ENCODE results near the gene PIGU. TPM values are rescaled to one million over a fixed set of nuclear protein-coding genes. Genes with fewer than 3 reads are reported as not detected.

The PIGU gene
- total RNA-seq, 4 donors from 2014 or later: 20.6 to 31.5 (median 27.7) TPM

DNA sequence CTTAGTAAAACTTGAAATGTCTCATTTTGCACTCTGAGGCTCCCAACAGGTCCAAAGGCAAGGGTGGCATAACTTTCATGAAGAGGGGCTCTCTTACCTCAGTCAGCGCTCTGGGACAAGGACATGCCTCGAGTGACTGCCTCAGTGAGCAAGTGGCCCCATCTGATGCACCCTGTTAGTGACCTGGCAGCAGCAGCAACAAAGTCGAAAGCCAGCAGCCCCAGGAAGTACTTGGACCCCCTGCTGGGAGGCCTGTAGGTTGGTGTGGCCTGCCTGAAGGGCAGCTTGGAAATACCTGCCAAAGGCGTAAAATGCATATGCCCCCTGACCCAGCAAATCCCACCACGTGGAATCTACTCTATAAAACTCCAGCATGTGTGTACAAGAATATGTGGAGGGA is 105.1 kb downstream of the PIGU start:
- no peak for DNase-seq (ENCODE audit: low spot score in 2 of 2)
- Histone ChIP-seq H3K27me3 (no peaks in the 10 kb centered on the region), H3K36me3 (peaks cover 0 to 71% (median 4%) of the 10 kb centered on the region in 3 donors), H3K27ac (no peak overlapping the region), H3K4me1 (no peaks in the 10 kb centered on the region), H3K9me3 (no peaks in the 10 kb centered on the region), H3K4me3 (no peak overlapping the region)
- WGBS, 2 donors: 78 to 87% methylated on average over 4 to 5 of the region's 5 CpGs
- TF ChIP-seq EP300 (IDR thresholded peaks at IDR 0.05) (no peak), POLR2A (IDR thresholded peaks at IDR 0.05) (no peak)
- TF ChIP-seq, protein P1, sequence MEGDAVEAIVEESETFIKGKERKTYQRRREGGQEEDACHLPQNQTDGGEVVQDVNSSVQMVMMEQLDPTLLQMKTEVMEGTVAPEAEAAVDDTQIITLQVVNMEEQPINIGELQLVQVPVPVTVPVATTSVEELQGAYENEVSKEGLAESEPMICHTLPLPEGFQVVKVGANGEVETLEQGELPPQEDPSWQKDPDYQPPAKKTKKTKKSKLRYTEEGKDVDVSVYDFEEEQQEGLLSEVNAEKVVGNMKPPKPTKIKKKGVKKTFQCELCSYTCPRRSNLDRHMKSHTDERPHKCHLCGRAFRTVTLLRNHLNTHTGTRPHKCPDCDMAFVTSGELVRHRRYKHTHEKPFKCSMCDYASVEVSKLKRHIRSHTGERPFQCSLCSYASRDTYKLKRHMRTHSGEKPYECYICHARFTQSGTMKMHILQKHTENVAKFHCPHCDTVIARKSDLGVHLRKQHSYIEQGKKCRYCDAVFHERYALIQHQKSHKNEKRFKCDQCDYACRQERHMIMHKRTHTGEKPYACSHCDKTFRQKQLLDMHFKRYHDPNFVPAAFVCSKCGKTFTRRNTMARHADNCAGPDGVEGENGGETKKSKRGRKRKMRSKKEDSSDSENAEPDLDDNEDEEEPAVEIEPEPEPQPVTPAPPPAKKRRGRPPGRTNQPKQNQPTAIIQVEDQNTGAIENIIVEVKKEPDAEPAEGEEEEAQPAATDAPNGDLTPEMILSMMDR (IDR thresholded peaks at IDR 0.05): no peak

DNA sequence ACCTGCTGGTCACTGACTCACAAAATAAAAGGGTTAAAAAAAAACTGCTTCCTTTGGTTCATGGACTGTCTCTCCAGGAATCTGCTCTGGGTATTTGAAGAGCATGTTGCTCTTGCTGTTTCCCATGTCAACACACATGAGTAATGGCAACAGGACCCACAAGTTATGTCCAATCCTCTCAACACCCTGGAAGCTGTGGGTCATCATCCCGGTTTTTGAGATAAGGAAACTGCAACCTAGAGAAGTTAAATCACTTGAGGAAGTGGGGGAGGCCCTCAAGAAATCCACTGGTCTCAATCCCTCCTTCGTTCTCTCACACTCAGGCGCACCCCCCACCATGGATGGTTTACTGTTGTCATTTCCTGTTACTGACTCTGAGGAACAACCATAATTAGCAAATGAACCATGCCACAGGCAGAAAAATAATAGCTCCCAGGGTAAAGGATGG is 106.0 kb downstream of the PIGU start:
- no peaks in the 10 kb centered on the region for H3K9me3 ChIP-seq
- no peaks in the 10 kb centered on the region for H3K4me1 ChIP-seq
- no peaks in the 10 kb centered on the region for H3K27me3 ChIP-seq
- H3K27ac ChIP-seq: no peak overlapping the region
- 60 to 66% methylated on average over 3 of the region's 3 CpGs for WGBS, 2 donors
- TF ChIP-seq, protein P1 (IDR thresholded peaks at IDR 0.05): no peak
- TF ChIP-seq POLR2A (IDR thresholded peaks at IDR 0.05) (no peak), EP300 (IDR thresholded peaks at IDR 0.05) (no peak)
- DNase-seq (ENCODE audit: low spot score in 2 of 2): no peak
- H3K36me3 ChIP-seq: peaks cover 0 to 77% (median 4%) of the 10 kb centered on the region in 3 donors
- H3K4me3 ChIP-seq: no peak overlapping the region

DNA sequence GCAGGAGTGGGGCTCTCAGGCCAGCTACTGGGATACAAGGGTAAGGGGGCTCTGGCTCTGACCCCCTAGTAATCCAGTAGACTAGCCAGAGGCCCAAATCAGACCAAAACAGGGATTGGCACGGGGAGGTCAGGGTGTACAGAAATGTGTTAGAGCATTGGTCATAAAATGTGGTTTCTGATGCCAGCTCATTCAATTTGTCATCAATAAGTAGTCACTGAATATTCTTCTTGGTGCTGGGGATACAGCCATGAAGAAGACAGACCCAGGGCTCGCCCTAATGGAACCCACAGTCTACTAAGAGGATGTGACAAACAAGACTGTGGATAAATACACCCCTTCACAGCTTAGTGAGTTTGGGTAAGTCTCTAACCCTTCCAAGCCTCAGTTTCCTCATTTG is 107.3 kb downstream of the PIGU start:
- no peaks in the 10 kb centered on the region for H3K9me3 ChIP-seq
- WGBS, 2 donors: 73 to 79% methylated on average over 2 of the region's 2 CpGs
- peaks cover 0 to 73% (median 4%) of the 10 kb centered on the region in 3 donors for H3K36me3 ChIP-seq
- H3K4me1 ChIP-seq: no peaks in the 10 kb centered on the region
- no peak overlapping the region for H3K4me3 ChIP-seq
- TF ChIP-seq EP300 (IDR thresholded peaks at IDR 0.05) (no peak), POLR2A (IDR thresholded peaks at IDR 0.05) (no peak)
- H3K27me3 ChIP-seq: no peaks in the 10 kb centered on the region
- no peak overlapping the region for H3K27ac ChIP-seq
- DNase-seq (ENCODE audit: low spot score in 2 of 2): no peak

DNA sequence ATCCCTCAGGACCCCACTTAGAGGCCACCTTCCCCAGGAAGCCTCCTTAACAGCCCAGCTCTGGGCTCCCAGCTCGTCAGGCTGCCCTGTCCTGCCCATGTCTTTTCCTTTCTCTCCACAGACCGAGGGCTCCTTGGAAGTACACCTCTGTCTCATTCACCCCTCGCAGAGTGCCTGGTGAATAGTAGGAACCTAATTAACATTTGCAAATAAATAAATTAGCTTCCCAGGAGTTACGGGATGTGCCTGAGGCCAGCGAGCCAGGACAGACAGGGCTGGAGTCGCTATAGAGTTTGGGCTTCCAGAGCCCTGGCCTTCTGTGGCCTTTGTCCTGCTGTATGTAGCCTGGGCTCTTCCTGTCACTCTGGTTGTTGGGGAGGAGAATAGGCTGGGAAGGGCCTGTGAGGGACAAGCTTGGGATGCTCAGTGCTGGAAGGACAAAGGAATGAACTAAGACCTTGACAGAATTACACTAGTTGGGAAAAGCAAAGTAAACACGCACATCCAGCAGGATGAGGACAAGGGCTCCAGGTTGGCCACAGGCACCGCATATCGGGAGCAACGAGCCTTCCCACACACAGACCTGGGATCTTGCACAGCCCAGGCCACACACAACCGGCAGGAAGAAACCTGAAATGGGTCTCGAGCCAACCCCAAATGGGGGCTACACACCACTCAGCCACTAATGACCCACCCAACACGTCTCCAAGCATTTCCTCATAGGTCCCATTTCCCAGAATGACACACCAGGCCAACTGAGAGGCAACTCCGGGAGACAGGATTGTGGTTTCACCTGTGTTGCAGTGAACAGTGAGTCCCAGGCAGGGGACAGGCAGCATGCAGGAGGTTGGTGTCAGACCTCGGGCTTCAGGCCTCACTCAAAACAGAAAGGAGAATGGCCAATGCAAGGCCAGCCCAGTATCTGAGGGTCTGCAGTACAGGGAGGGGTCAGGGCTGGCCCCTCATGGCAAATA is 108.7 kb downstream of the PIGU start:
- no peak for DNase-seq (ENCODE audit: low spot score in 2 of 2)
- no peaks in the 10 kb centered on the region for H3K27me3 ChIP-seq
- peak overlapping the region in 1 of 4 donors; percentile 62 for H3K27ac ChIP-seq
- no peaks in the 10 kb centered on the region for H3K9me3 ChIP-seq
- no peaks in the 10 kb centered on the region for H3K4me1 ChIP-seq
- no peak overlapping the region for H3K4me3 ChIP-seq
- peaks cover 0 to 62% (median 0%) of the 10 kb centered on the region in 3 donors for H3K36me3 ChIP-seq
- WGBS, 2 donors: 84 to 87% methylated on average over 15 of the region's 15 CpGs
- TF ChIP-seq, protein P1 (IDR thresholded peaks at IDR 0.05): no peak
- TF ChIP-seq EP300 (IDR thresholded peaks at IDR 0.05) (no peak), POLR2A (IDR thresholded peaks at IDR 0.05) (no peak)

DNA sequence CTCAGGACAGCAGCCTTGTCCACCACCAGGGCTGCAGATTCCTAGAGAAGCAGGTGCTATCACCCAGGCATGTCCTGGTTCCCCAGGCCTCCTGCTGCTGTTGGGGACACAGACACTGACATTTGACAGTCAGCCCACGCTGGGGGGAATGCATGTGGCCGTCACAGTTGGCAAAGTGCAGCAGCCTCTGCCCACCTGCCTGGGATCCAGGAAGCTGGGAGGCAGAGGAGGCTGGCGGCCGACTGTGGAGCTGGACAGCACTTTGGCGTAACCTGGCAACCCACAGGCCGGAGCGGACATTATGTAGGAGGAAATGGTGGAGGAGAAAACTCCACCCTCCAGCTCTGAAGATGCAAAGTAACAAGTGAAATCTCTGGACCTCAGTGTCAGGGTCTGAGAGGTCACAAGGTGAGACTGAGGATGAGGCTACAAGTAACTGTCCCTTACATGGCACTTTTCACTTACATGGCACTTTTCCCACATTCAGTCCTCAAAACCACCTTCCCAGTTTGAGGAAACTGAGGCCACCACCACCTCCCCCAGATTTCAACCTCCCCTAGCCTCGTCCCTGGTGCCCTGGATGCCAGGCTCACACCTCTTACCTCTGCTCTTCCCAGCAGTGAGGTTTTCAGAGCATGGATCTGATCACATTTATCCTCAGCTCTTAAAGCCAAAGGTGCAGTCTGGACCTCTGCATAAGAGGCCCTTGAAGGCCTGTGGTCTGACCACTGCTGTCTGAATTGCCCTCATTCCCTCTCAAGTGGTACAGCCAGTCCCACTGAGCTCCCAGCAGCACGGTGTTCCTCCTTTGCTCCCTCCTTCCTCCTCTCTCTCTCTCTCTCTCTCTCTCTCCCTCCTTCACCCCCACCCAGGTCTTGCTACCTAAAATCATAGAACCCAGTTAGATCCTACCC is 109.7 kb downstream of the PIGU start:
- Histone ChIP-seq H3K27me3 (no peaks in the 10 kb centered on the region), H3K36me3 (peaks cover 0 to 53% (median 0%) of the 10 kb centered on the region in 3 donors), H3K4me3 (no peak overlapping the region), H3K9me3 (no peaks in the 10 kb centered on the region), H3K27ac (peak overlapping the region in 2 of 4 donors; percentile 60 to 62), H3K4me1 (no peaks in the 10 kb centered on the region)
- TF ChIP-seq POLR2A (IDR thresholded peaks at IDR 0.05) (no peak), EP300 (IDR thresholded peaks at IDR 0.05) (no peak)
- TF ChIP-seq, protein P1 (IDR thresholded peaks at IDR 0.05): no peak
- DNase-seq (ENCODE audit: low spot score in 2 of 2): no peak
- WGBS, 2 donors: 72 to 75% methylated on average over 9 of the region's 9 CpGs
